Stimulated activated CD8-positive, alpha-beta memory T cell treated with anti-CD3 and anti-CD28 coated beads, Interleukin-4, amount 100 ng/mL, for 4 hours (primary cell): ENCODE data around the gene MPPED2.

Experiments
- DNase-seq, 2 donors: peaks; one replicate each; pipeline ENCODE4 v3.0.0-alpha.2; 2020; ENCODE audit warnings: low read depth in 2 of 2, low spot score in 1 of 2

MPPED2 gene

GRCh38 chr11:30488304-30488998 lies 97.7 kb downstream of the MPPED2 start:
- DNase-seq: no peak

GRCh38 chr11:30487200-30487898 lies 98.8 kb downstream of the MPPED2 start:
- no peak for DNase-seq

GRCh38 chr11:30485756-30486155 lies 100.4 kb downstream of the MPPED2 start:
- no peak for DNase-seq

GRCh38 chr11:30485222-30485621 lies 100.9 kb downstream of the MPPED2 start:
- DNase-seq: no peak

- no peak for DNase-seq
These were observed 103.1 kb downstream of the MPPED2 start for GRCh38 chr11:30483056-30483455.

GRCh38 chr11:30481796-30482195 lies 104.4 kb downstream of the MPPED2 start:
- no peak for DNase-seq

GRCh38 chr11:30481330-30481729 lies 104.8 kb downstream of the MPPED2 start:
- DNase-seq: no peak

GRCh38 chr11:30479899-30480298 lies 106.3 kb downstream of the MPPED2 start:
- DNase-seq: no peak

- DNase-seq: no peak
These were observed 107.2 kb downstream of the MPPED2 start for GRCh38 chr11:30478923-30479322.

- no peak for DNase-seq
These were observed 109.1 kb downstream of the MPPED2 start for GRCh38 chr11:30477061-30477460.

- no peak for DNase-seq
These were observed 111.8 kb downstream of the MPPED2 start for GRCh38 chr11:30474151-30474954.

GRCh38 chr11:30471244-30471643 lies 114.9 kb downstream of the MPPED2 start:
- DNase-seq: no peak

- no peak for DNase-seq
These were observed 117.3 kb downstream of the MPPED2 start for GRCh38 chr11:30468881-30469280.

GRCh38 chr11:30467176-30467575 lies 119.0 kb downstream of the MPPED2 start:
- DNase-seq: no peak

- no peak for DNase-seq
These were observed 120.5 kb downstream of the MPPED2 start for GRCh38 chr11:30465623-30466022.

- DNase-seq: no peak
These were observed 121.0 kb downstream of the MPPED2 start for GRCh38 chr11:30465192-30465591.

- DNase-seq: no peak
These were observed 122.9 kb downstream of the MPPED2 start for GRCh38 chr11:30463266-30463665.

GRCh38 chr11:30462421-30462820 lies 123.7 kb downstream of the MPPED2 start:
- DNase-seq: no peak

- DNase-seq: no peak
These were observed 126.3 kb downstream of the MPPED2 start for GRCh38 chr11:30459821-30460220.

- DNase-seq: no peak
These were observed 126.8 kb downstream of the MPPED2 start for GRCh38 chr11:30459306-30459705.

GRCh38 chr11:30458541-30458940 lies 127.6 kb downstream of the MPPED2 start:
- no peak for DNase-seq

GRCh38 chr11:30457087-30457486 lies 129.1 kb downstream of the MPPED2 start:
- DNase-seq: no peak
